Cardiac fibroblast (primary cell): Measurements from ENCODE around the gene KCNQ1.

Experiments
- DNase-seq, 2 donors: peaks; one replicate each; pipeline versions ENCODE4 v3.0.0 to v3.0.0-alpha.2; 2010; ENCODE audit warnings: low read depth in 2 of 2
- H3K4me3 ChIP-seq, 2 donors: replicated peaks in 1 of 2; 1 replicate in 1 of 2; 2 replicates in 1 of 2; pipeline ENCODE4 v1.5.1; 2011; ENCODE audit warnings: low read depth in 2 of 2, low read length in 2 of 2, mild to moderate bottlenecking in 2 of 2, moderate library complexity in 1 of 2
- TF ChIP-seq, protein P1 (sequence below): IDR thresholded peaks from one replicate; pipeline ENCODE4 v1.5.1; 2011; ENCODE audit warnings: low read depth, mild to moderate bottlenecking, low read length, inconsistent platforms

The KCNQ1 gene

DNA sequence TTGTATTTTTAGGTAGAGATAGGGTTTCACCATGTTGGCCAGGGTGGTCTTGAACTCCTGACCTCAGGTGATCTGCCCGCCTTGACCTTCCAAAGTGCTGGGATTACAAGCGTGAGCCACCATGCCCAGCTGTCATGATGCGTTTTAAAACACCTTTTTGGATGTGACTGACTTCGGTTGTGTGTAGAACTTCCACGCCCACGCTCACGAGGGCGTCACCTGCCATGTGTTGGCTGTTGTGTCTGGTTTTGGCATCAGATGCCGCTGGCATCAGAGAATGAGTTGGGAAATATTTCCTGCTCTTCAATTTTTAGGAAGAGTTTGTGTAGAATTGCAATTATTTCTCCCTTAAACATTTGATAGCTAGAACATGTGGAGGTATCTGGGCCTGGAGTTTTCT lies 109.1 kb downstream of the KCNQ1 start:
- TF ChIP-seq, protein P1, sequence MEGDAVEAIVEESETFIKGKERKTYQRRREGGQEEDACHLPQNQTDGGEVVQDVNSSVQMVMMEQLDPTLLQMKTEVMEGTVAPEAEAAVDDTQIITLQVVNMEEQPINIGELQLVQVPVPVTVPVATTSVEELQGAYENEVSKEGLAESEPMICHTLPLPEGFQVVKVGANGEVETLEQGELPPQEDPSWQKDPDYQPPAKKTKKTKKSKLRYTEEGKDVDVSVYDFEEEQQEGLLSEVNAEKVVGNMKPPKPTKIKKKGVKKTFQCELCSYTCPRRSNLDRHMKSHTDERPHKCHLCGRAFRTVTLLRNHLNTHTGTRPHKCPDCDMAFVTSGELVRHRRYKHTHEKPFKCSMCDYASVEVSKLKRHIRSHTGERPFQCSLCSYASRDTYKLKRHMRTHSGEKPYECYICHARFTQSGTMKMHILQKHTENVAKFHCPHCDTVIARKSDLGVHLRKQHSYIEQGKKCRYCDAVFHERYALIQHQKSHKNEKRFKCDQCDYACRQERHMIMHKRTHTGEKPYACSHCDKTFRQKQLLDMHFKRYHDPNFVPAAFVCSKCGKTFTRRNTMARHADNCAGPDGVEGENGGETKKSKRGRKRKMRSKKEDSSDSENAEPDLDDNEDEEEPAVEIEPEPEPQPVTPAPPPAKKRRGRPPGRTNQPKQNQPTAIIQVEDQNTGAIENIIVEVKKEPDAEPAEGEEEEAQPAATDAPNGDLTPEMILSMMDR, result no peak
- no peak for DNase-seq
- no peak overlapping the region for H3K4me3 ChIP-seq

DNA sequence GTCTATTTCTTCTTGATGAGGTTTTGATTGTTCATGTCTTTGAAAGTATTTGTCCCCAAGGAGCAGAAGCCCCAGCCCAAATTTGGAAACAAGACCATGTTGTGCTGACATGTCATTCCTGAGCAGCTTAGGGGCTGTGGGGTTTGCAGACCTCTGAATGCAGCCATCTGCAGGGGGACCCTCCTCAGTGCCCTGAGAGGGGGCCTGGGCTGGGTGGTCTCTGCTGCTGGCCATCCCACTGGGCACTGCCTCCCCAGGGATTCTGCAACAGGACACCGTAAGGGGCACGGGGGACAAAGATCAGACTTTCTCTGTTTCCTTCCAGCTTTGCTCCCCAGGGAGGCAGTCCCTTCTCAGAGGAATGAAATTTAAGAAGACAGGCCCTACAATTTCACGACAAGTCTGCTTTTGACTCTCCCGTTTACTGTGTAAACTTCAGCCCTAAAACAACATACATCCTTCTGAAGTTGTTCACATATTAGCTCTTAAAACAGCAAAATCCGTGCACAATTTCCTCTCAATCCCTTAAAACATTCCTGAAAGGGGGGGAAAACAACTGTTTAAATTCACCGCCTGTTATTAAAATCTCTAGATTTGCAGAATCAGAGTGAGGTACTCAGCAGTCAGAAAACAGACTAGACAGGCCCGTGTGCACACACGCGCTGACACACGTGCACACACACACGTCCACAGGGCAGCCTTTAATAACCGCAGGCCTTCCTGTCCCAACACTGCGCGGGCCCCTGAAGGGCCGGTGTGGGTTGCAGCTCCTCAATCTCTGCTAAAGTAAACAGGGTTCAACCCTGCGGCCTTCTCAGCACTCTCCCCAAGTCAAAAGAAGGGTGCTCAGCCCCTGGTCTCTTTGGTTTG lies 109.8 kb downstream of the KCNQ1 start:
- TF ChIP-seq, protein P1, result no peak
- DNase-seq, result no peak
- no peak overlapping the region for H3K4me3 ChIP-seq

DNA sequence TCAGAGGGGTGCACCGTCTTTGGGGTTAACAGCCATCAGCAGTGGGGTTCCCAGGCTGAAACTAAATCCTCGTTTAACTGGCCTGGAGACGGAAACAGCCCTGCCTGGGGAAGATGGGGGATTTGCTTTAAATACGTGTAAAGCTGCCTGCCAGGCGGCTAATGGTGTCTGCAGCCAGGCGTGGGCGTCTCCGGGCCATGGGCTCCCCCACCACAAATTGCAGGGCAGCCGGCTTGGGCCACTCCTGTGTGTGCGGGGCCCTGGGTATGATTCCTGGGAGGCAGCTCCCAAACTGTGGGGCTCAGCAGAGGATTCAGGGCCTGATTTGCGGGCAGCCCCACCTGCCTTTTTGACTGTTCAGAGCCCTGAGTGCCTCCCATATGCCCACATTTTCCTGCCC lies 110.5 kb downstream of the KCNQ1 start:
- no peak for DNase-seq
- TF ChIP-seq, protein P1, result no peak
- H3K4me3 ChIP-seq, result no peak overlapping the region

DNA sequence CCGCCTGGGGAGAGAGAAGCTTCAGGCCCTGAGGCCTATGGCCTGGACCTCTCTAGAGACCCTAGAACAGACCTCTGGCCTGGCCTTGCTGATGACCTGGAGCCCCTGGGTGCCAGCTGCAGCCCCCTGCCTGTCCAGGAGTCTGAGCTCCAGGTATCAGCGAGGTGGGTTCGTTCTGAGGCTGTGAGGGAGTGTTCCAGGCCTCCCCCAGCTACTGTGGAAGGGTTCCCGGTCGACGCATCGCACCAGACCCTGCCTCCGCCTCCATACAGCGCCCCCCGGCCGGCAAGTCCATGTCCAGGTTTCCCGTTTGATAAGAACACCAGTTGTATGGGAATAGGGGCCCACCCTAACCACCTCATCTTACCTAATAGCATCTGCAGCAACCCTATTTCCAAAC lies 111.1 kb downstream of the KCNQ1 start:
- no peak for DNase-seq
- H3K4me3 ChIP-seq, result no peak overlapping the region
- TF ChIP-seq, protein P1, result no peak

DNA sequence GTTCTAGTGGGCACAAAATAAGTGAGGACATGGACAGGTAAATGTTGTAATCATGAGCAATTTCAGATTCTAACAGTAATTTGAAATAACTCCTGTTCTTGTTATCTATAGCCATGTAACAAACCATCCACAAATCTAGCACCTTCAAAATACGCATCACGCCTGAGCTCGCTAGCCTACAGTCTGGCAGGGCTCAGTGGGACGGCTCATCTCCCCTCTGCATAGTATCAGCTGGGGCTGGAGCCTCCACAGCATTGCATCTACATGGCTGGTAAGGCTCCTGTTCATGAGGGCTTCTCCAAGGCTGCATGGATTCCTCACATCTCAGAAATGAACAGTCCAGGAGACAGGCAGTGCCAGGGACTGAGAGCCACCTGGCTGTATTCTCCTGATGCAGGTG lies 112.6 kb downstream of the KCNQ1 start:
- TF ChIP-seq, protein P1, result no peak
- no peak for DNase-seq

DNA sequence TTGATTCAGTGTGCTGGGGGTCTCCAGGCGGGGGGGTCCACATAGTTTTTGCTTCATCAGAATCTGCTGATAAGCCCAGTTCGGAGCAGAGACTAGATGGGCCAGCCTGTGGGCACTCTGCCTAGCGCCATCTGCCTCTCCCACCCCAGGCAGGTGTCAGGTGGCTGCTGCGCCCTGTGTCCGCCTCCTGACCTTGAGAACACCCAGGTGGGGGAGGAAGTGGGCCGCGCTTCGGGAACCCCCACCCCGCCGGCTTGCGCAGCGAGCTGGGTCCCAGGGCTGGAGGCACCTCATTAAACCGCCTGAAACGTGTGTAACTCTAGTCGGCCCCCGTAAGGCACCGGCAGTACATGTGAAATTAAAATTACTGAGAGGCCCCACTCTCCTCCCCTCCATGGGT lies 113.6 kb downstream of the KCNQ1 start:
- H3K4me3 ChIP-seq, result no peak overlapping the region
- DNase-seq, result no peak
- TF ChIP-seq, protein P1, result no peak

More for the DNA sequence above, 112.6 kb downstream of the KCNQ1 start:
- no peak overlapping the region for H3K4me3 ChIP-seq
